GM21381 (cell line): ENCODE results near the gene EBPL.
"Not testable (repeated sequence)": the region's sequence is repeated elsewhere in the genome, so short reads cannot be mapped to it uniquely, and the experiment has no call there.

ENCODE experiments used
- ATAC-seq: cut with Tn5 transposase; IDR thresholded peaks from one replicate; pipeline ENCODE4 v1.9.1; 2021; ENCODE audit warnings: mild to moderate bottlenecking, moderate library complexity; ENCODE audit not compliant: unreplicated experiment

The EBPL gene

DNA sequence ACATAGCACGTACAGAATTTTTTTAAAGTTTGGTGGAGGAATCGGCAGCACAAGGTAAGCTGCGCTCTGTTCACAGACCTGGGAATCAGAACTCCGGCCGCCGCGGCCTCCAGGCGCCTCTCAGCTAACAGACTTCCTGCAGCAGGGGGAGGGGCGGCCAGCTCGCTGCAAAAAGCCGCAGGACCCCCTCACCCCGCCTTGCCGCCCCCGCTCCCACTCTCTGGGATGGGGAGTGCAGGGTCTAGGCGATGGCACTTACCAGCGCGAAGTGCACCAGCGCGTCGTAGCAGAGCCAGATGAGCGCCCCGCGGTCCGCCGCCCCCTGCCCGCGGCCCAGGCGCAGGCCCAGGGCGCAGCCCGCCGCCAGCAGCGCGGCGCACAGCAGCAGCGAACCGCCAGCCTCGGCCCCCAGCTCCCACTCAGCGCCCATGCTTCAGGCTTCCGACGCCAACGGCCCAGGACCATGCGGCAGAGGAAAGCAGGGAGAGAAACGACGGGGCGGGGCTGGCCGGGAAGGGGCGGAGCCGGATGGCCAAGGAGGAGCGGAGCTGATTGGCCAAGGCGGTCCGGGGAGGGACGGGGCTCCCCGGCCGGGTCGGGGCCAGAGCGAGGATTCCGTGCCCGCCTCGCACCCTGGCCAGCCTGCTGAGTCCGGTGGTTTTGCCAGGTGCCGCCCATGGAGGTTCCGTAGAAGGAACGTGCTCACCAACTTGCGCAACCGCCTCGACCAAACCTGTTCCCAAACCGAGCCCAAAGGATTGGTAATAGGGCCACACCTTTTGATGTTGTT lies at the start of gene EBPL:
Gene EBPL (minus strand): TSS at position 492 of the 790 bp plus-strand sequence. CDS start 62 bp downstream, at position 430.
- peak; percentile 97 for ATAC-seq

DNA sequence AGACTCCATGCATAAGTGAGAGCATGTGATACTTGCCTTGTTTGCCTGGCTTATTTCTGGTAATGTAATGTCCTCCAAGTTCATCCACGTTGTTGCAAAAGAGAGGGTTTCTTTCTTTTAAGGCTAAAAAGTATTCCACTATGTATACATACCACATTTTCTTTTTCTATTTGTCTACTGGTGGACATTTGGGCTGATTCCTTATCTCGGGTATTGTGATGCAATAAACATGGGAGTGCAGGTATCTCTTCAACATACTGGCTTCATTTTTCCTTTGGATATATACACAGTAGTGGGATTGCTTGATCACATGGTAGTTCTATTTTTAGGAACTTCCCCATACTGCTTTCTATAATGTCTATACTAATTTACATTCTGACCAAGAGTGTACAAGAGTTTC lies 49.6 kb upstream of the EBPL start:
- no peak for ATAC-seq

DNA sequence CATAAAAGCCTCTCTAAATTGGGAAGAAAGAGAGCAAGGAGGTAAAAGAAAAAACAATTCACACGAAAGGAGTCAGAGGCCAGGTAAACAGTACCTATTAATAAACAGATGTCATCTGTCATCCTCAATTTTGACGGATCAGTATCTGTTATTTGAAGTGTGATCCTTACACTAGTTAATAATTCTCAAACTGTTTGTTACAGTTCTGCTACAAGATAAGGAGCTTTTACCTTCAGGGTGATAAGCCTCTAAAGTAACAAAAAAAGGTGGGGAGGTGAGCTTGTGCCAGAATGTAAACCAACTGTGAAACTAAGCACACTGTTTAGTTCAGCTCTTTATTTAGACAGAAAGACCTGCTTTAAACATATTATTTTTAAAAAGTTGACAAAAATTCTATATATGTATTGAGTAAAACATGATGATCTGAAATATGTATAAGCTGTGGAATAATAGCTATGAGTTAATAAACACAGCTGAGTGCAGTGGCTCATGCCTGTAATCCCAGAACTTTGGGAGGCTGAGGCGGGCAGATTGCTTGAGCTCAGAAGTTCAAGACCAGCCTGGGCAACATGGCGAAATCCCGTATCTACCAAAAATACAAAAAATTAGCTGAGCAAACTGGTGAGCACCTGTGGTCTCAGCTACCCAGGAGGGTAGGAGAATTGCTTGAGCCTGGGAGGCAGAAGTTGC lies 48.4 kb upstream of the EBPL start:
- ATAC-seq: no peak

DNA sequence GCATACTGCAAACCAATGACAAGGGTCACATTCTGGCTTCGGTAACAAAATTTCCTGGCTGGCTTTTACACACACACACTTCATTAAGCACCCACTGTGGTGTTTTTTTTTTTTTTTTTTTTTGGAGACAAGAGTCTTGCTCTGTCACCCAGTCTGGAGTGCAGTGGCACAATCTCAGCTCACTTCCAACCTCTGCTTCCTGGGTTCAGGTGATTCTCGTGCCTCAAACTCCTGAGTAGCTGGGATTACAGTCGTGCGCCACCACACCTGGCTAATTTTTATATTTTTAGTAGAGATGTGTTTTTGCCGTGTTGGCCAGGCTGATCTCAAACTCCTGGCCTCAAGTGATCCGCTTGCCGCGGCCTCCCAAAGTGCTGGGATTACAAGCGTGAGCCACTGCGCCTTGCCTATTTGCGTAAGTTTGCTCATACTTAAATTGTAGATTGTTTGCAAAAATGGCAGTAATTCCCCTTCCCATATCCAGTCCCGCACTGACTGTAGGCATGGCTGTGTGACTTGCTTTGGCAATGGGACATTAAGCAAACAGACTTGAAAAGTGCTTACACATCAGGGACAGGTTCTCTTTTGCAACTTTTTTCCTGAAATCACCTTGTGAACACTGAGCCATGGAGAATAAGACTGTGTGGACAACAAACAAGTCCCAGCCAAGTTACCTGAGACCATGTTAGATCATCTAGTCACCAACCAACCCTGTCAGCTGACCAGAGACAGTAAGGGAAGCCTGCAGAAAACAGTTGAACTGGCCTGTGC lies 42.1 kb upstream of the EBPL start:
- no peak for ATAC-seq

DNA sequence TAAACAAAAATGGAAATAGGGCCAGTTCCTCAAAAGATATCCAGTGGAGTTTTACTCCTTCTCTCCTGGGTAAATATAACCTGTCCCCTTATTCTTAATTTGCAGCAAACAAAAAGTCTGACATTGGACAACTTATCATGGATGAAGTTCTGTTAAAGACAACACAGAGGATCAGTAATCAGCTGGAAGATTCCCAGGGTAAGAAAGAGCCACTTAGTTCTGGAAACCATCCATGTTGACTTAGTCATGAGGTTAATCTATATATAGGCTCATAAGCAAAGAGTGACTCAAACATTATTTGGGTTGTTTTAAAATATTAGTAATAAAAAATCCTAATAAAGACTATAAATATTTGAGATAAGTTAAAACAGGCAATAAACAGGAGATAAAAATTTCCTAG lies 40.5 kb upstream of the EBPL start:
- ATAC-seq: no peak

DNA sequence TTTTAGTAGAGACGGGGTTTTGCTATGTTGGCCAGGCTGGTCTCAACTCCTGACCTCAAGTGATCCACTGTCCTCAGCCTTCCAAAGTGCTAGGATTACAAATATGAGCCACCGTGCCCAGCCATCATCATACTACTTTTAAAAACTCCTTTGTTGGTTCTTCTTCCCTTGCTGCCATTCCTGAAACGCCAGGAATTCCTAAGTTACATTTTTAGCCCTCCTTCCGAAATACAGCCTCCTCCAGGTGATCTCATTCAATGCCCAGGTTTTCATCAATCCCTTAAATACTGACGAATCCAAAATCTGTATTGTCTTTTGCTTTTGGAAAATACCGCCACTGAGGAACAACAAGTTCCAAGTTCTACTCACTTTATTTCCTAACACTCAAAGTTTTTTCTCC lies 25.3 kb upstream of the EBPL start:
- ATAC-seq: no peak

DNA sequence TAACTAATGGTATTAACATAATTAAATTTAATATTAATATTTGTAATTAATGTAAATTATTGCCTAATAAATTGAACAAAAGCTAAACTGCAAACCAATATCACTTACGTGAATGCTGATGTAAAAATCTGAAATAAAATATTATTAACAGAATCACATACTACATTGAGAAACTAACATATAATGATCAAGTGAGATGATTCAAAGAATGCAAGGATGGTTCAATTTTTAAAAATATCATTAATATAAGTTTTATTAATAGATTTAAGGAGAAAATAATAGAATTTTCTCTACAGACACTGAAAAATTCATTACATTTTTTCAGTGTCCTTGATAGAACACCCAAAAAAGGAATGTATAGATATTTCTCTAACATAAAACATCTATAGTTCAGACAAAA lies 23.5 kb upstream of the EBPL start:
- ATAC-seq: no peak

DNA sequence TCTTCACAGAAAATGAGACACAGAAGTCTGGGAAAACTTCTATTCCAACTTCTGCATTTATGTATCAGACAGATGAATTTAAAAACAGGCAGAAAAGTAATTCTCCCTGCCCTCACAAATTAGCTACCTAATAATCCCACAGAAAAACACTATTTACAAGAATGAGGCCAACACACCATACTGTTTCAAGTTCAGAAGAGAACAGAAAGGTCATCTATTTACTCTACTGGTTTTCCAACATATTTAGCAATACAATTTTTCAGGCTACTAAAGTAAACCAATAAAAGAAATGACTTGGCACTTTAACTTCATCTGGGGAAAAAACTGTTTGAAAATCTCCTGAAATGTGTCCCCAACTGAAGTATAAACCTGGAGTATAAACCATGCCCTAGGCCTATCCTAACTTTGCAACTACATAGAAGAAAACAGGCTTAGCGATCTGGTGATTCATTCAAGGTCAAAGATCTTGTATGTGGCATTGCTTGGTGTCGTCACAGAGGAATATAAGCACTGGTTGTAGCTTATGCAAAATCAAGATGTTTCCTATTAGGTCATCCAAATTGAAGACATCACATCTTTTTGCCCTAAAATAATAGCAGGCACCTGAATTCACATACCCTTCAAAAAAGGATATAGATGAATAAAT lies 20.1 kb upstream of the EBPL start:
- no peak for ATAC-seq

DNA sequence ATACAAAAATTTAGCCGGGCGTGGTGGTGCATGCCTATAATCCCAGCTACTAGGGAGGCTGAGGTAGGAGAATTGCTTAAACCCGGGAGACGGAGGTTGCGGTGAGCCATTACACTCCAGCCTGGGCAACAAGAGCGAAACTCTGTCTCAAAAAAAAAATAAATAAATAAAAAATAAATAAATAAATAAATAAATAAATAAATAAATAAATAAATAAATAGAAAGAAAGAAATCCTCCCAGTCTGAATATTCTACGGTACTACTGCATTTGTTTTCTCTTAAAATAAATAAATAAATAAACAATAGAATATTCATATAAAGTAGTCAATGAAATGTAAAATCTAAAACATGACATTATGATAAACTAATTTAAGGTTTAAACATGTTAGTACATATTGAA lies 13.0 kb upstream of the EBPL start:
- ATAC-seq: not testable (repeated sequence)

DNA sequence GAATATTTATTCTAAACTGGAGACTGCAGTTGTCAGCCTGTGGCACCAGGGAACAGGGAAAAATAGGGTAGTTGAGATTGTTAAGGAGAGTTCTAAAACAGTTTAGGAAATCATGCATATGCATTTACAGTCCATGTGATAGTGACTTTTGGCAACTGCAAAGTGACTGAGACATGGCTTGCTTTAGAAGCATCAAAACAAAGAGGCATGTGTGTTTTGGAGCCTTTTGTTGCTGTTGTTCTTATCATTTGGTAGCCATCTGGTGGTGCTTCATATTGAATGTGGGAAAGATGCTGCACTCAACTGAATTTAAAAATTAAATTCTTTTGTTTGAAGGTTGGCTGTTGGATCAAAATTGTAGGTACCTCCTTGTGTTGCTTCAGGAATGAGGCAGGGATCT lies 10.2 kb upstream of the EBPL start:
- ATAC-seq: no peak

DNA sequence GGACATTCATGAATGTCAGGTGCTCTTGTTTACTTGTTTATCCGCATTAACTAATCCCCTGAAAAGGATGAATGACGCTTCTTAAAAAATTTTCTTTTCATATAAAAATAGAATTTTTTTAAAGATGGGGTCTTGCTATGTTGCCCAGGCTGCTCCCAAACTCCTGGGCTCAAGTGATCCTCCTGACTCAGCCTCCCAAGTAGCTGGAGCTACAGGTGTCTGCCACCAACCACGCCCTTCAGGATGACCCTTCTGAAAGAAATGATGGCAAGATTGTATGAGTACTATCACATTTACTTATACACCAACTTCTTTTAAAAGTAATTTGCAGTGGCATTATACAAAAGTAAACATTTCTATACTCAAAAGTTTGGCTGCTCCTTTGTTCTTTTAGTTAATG lies 6.2 kb upstream of the EBPL start:
- ATAC-seq: no peak

DNA sequence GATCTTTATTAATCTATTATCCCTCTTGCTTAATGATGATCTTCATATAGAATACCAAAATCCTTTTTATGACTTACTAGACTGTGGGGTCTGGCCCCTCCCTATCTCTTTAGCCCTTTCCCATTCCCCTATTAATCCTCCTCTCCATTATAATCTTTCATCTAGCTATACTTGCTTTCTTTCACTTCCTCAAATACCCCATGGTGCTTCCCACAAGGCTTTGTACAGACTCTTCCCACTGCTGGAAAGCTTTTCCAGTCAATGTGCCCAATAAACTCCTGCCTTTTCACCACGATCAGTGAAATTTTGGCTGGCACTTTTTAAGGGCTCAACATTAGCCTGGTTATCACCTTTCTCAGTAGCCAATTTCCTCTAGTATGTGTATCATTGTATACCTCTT lies 3.2 kb upstream of the EBPL start:
- ATAC-seq: no peak

DNA sequence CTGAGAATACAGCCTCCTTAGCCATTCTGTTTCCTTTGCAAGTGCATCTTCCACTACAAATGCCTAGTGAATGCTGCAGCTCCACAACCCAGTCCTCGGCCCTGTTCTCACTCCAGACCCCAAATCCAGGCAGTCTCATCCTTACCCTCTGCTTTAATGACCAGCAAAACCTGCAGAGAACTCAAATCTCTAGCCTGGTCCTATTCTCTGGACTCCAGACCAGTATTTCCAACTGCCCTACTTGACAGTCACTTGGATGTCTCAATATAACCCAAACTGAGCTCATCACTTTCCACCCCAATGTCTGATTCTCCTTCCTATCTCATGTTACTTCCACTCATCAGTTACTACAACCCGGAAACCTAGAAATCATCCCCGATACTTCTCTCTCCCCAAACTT lies 2.6 kb upstream of the EBPL start:
- ATAC-seq: no peak

DNA sequence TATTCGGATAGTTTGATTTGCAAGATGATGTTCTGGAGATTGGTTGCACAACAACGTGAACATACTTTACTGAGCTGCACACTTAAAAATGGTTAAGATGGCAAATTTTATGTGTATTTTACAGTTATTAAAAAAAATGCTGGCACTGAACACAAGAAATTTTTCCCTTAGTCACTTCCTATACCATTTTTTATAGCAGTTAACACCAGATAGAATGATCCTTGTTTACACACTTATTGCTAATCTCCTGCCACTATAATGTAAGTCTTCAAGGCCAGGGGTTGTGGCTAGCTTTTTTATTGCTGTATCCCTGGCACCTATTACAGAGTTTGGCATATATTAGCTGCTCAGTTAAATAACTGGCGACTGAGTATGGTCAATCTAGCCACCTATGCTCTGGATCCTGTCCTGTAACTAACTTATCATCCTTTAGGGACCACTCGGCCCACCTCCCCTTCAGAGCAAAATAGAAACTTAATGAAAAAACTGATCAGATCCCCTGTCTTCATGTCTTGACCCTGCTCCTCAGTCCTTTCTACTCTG lies 2.0 kb upstream of the EBPL start:
- ATAC-seq: no peak

DNA sequence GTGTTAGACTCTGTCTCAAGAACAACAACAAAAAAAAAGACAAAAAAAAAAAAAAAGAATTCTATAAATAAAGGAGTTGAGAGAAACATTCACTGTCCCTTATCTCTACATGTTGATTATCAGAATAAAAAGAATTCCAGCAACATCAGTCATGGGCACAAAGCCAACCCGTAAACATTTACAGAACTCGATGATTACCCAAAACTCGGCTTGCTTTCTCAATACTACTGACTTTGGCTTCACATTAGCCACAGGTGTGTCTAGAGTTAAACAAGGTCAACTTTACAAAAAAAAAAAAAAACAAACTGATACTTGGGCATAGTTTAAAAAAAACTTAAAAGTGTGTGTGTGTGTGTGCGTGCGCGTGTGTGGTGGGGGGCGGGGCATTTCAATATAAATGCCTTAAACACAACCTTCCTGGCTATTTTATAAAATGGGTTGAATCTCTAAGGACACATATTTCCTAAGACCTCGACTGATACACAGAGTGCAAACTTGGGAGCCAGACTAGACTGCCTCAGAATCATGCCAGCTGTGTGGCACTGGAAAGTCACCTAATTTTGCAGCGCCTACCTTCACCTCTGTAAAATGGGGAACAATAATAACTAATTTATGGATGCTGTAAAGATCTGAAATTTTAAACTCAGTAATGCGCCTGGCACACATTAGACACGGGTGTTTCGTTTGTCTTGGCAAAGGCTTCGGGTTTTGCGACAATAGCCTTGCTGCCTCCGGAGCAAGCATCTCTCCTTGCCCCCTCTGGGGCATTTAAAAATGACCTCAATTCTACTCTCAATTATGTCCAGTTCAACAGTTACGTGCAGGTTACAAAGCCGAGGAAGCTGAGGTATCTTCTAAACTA lies 922 bp downstream of the EBPL start:
- peak; percentile 14 for ATAC-seq

DNA sequence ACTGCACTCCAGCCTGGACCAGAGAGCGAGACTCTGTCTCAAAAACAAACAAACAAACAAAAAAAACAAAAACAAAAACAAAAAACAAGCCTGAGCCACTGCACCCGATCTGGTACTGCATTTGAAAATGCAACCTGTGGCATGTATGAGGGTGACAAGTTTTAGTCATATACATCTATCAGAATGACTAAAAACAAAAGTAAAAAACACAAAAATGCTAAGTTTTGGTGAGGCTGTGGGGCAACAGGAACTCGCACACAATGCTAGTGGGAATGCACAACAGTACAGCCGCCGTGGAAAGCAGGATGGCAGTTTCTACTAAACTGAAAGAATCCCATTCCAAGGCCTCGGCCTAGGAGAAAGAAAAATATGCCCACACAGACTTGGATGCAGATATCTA lies 7.8 kb downstream of the EBPL start:
- no peak for ATAC-seq

DNA sequence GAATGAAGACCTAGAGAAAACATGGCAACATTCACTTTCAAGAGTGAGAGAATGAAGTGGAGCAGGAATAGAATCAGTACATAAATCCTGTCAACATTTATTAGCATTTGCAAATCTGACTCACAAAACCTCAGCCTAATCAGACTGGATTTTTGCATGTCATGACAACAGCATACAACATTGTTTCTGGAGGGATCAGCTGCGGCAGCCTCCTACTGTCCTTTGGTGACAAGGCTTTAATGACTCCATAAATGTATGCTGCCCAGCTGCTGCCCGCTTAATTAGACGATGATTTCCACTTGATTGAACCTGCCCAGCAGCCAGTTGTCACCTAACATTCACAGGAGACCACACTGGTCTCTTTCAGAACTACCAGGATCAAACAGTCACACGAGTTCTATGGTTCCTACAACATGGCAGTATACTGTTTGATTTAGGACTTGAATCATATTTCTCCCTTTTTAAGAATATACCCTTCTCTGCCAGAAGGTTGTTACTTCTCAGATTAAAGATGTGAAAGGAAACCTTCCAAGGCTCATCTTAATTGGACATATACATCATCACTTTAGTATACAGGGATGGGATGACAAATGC lies 9.3 kb downstream of the EBPL start:
- no peak for ATAC-seq

DNA sequence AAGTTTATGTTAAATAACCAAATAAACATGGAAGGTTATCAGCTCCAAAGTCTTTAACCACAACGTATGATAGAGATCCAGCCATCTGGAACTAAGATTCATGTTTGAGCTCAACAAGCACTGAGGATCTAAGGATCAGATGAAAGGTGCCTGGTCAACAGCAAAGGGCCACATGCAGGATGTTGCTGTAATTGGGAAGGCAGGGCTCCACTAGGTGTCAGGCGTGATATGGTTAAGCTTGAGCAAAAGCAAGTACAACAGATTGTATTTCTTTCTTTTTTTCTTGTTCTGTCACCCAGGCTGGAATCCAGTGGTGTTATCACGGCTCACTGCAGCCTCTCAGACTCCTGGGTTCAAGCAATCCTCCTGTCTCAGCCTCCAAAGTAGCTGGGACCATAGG lies 12.0 kb downstream of the EBPL start:
- ATAC-seq: no peak

DNA sequence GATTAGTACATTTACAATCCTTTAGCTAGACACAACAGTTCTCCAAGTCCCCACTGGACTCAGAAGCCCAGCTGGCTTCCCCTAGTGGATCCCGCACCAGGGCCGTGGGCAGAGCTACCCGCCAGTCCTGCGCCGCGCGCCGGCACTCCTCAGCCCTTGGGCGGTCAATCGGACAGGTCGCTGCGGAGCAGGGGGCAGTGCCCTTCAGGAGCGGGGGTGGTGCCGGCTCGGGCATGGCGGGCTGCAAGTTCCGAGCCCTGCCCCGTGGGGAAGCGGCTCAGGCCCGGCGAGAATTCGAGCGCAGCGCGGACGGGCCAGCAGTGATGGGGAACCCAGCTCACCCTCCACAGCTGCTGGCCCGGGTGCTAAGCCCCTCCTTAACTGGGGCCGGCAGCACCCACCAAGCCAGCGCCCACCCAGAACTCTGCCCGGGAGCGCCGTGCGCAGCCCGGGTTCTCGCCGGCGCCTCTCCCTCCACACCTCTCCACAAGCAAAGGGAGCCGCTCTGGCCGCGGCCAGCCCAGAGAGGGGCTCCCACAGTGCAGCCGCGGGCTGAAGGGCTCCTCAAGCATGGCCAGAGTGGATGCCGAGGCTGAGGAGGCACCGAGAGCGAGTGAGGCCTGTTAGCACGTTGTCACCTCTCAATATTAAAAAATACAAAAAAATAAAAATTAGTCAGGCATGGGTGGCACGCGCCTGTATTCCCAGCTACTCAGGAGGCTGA lies 12.9 kb downstream of the EBPL start:
- no peak for ATAC-seq
